Activated CD8-positive, alpha-beta T cell treated with anti-CD3 and anti-CD28 coated beads for 36 hours (primary cell): ENCODE data around the gene CCNDBP1. TPM values are rescaled to one million over a fixed set of nuclear protein-coding genes. Genes with fewer than 3 reads are reported as not detected.

Experiments
- ATAC-seq: fragments of 200-7000 bp; cut with Tn5 transposase; one replicate; pipeline ENCODE4 v1.10.0; 2021; ENCODE audit warnings: mild to moderate bottlenecking, moderate library complexity
- CTCF ChIA-PET: fragments of 350-600 bp; sonication (Branson Sonifier 250); formaldehyde crosslinking; loops from one replicate; lab custom pipeline; 2021; ENCODE audit warnings: antibody characterized with exemption; lab: Charles Lee
- POLR2A ChIA-PET: fragments of 350-600 bp; sonication (Branson Sonifier 250); formaldehyde crosslinking; loops from one replicate; lab custom pipeline; 2021; ENCODE audit warnings: antibody characterized with exemption; lab: Charles Lee
- DNase-seq: peaks from one replicate; pipeline ENCODE4 v3.0.0-alpha.2; 2020
- H3K27ac Mint-ChIP-seq: one replicate; pipeline ENCODE4 v1.8.0; 2021; ENCODE audit warnings: mild to moderate bottlenecking, mixed read lengths
- H3K27me3 Mint-ChIP-seq: one replicate; pipeline ENCODE4 v1.8.0; 2021; ENCODE audit warnings: mixed read lengths
- H3K36me3 Mint-ChIP-seq: one replicate; pipeline ENCODE4 v1.8.0; 2021; ENCODE audit warnings: low read depth, mixed read lengths
- H3K4me1 Mint-ChIP-seq: one replicate; pipeline ENCODE4 v1.8.0; 2021; ENCODE audit warnings: low read depth, mixed read lengths
- H3K4me3 Mint-ChIP-seq: one replicate; pipeline ENCODE4 v1.8.0; 2021; ENCODE audit warnings: mild to moderate bottlenecking, moderate library complexity, mixed read lengths
- H3K9me3 Mint-ChIP-seq: one replicate; pipeline ENCODE4 v1.8.0; 2021; ENCODE audit warnings: mixed read lengths
- CTCF ChIP-seq: fragments of 200-600 bp; IDR thresholded peaks from one replicate; pipeline ENCODE4 v1.8.0; 2022; ENCODE audit warnings: antibody characterized with exemption, mild to moderate bottlenecking
- intact Hi-C: fragments of 100-400 bp; cut with micrococcal nuclease; formaldehyde crosslinking; loops from one replicate; pipeline ENCODE4 v1.10.0; 2022
- total RNA-seq, 2 experiments: library from RNA; stranded (reverse); gene quantifications; one replicate each; pipeline ENCODE4 v1.2.3, GENCODE V29; 2021

Gene CCNDBP1
- total RNA-seq, 2 experiments from 2014 or later, result 49.2 to 54.1 TPM

DNA sequence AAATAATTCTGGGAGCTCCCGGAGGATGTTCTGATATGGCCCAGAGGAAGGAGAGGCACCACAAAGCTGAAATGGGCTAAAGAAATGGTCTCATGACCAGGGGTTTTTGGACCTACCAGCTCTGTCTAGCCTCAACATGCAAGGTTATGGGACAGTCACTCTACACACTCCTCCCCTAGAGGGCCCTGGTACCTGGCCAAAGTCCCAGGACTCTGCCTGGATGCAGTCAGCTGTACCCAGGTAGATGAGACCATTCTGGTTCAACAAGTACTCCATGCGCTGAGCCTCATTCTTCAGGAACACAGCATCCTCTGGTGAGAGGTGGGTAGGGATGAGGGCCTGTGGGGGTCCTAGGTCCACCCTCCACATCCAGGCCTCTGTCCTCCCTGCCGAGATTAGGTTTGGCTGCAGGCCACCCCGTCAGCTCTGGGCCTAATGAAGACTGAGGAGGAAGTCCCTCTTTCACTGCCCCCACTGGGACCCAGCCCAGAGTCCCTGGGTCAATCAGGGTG lies 26.1 kb downstream of the CCNDBP1 start:
- DNase-seq (no peak), ATAC-seq (no peak)
- Mint-ChIP-seq H3K27me3 (peaks cover 6% of the 10 kb centered on the region), H3K9me3 (no peaks in the 10 kb centered on the region), H3K4me3 (no peak overlapping the region), H3K27ac (no peak overlapping the region), H3K4me1 (no peaks in the 10 kb centered on the region), H3K36me3 (no peaks in the 10 kb centered on the region)
- CTCF ChIA-PET, result interaction anchor here (2.2 to 4.1 kb wide), 2 partner anchors 14 to 74 kb away, joined by 15 to 18 read pairs; no protein-coding TSS in a partner anchor
- TF ChIP-seq CTCF, result no peak
- POLR2A ChIA-PET, result interaction anchor here (0.6 kb wide), 1 partner anchor 77 kb away, joined by 5 read pairs; no protein-coding TSS in a partner anchor
- intact Hi-C loops, result no loop called here

DNA sequence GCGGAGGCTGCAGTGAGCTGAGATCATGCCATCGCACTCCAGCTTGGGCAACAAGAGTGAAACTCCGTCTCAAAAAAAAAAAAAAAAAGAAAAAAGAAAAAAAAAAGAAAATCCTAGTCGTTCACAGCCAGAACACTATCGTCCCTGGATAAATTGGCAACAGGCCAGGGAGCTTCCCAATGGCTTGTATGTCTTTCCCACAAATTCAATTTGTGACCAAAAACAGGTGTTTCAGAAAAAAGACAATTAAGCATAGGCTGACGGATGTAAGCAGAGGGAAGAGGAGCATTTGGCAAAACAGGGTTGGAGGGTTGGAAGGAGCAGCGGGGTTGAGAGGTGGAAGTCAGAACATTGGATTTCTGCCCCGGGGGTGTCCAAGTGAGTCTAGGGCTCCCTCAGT lies 27.1 kb downstream of the CCNDBP1 start:
- intact Hi-C loops, result no loop called here
- TF ChIP-seq CTCF, result no peak
- H3K27ac Mint-ChIP-seq, result no peak overlapping the region
- H3K4me3 Mint-ChIP-seq, result no peak overlapping the region
- H3K27me3 Mint-ChIP-seq, result peaks cover 6% of the 10 kb centered on the region
- H3K9me3 Mint-ChIP-seq, result peaks cover 2% of the 10 kb centered on the region
- ATAC-seq (no peak), DNase-seq (no peak)
- no peaks in the 10 kb centered on the region for H3K36me3 Mint-ChIP-seq
- POLR2A ChIA-PET, result interaction anchor here (0.5 kb wide), 1 partner anchor 130 kb away, joined by 4 read pairs; no protein-coding TSS in a partner anchor
- CTCF ChIA-PET, result interaction anchor here (1.2 to 4.1 kb wide), 3 partner anchors 8 to 114 kb away, joined by 3 to 18 read pairs (median 16); no protein-coding TSS in a partner anchor
- H3K4me1 Mint-ChIP-seq, result no peaks in the 10 kb centered on the region

DNA sequence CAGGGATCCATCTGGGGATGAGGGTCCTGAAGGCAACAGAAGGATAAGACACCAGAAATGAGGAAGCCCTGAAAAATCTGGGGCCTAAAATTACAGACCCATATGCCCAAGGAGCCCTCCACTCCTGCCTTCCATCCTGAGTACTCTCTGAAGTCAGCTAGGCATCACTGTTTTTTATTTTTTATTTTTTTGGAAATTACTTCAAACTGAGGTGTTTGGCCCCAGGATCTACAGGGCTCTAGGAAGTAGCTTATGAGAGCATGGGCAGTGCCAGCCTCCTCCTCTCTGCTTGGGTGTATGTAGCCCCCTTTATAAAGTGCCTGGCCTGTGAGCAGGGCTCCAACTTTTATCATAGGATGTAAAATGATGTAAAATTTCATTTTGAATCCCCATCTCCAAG lies 27.7 kb downstream of the CCNDBP1 start:
- DNase-seq (no peak), ATAC-seq (no peak)
- Mint-ChIP-seq H3K36me3 (no peaks in the 10 kb centered on the region), H3K4me3 (no peak overlapping the region), H3K27ac (no peak overlapping the region), H3K27me3 (peaks cover 6% of the 10 kb centered on the region), H3K4me1 (no peaks in the 10 kb centered on the region), H3K9me3 (peaks cover 2% of the 10 kb centered on the region)
- no peak for TF ChIP-seq CTCF
- intact Hi-C loops, result no loop called here
- CTCF ChIA-PET, result interaction anchor here (1.1 to 4.1 kb wide), 4 partner anchors 9 to 114 kb away, joined by 3 to 18 read pairs (median 11); no protein-coding TSS in a partner anchor
- POLR2A ChIA-PET, result no interaction called here

DNA sequence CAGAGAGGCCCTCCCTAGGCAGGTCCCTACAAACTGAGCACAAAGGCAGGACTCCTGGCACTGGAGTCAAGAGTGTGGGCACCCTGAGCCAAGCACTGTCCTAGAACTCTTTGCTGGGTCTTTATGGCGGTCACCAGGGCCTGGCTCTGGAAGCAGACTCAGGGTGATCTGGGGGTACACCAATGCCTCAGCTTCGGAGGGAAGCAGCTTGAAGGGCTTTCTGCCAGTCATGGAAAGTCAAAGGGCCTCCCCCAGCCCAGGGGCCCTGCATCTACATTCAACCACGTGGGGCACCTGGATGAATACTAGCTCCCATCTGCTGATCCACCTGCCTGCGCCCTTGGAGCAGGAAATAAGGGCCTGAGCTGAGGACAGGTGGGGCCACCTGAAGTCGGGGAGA lies 28.3 kb downstream of the CCNDBP1 start:
- H3K9me3 Mint-ChIP-seq, result peaks cover 2% of the 10 kb centered on the region
- no peak overlapping the region for H3K27ac Mint-ChIP-seq
- ChIA-PET POLR2A (interaction anchor here (1.5 kb wide), 1 partner anchor 9 kb away, joined by 5 read pairs; no protein-coding TSS in a partner anchor), CTCF (interaction anchor here (1.1 to 4.1 kb wide), 4 partner anchors 10 to 113 kb away, joined by 3 to 18 read pairs (median 11); no protein-coding TSS in a partner anchor)
- intact Hi-C loops, result no loop called here
- TF ChIP-seq CTCF, result no peak
- H3K36me3 Mint-ChIP-seq, result no peaks in the 10 kb centered on the region
- no peak overlapping the region for H3K4me3 Mint-ChIP-seq
- DNase-seq (no peak), ATAC-seq (no peak)
- H3K4me1 Mint-ChIP-seq, result no peaks in the 10 kb centered on the region
- H3K27me3 Mint-ChIP-seq, result peaks cover 5% of the 10 kb centered on the region

DNA sequence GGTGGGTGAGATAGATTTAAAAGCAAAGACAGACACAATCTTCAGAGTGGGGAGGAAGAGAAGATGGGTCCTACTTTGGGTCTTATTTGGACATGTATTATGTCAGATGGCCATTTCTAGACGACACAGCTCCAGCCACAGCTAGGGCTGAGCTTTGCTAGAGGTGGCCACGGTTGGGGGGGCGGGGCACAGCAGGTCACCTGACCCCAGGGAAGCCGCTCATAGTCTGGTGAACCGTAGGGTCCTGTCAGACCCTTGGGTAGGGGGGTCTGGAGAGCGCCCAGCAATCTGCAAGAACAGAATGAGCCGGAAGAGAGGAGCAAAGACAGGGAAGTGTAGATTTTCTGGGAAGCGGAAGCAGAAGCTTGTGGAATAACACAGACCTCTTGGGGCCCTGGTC lies 29.0 kb downstream of the CCNDBP1 start:
- Mint-ChIP-seq H3K9me3 (peaks cover 2% of the 10 kb centered on the region), H3K27ac (no peak overlapping the region), H3K27me3 (no peaks in the 10 kb centered on the region), H3K4me1 (no peaks in the 10 kb centered on the region), H3K36me3 (no peaks in the 10 kb centered on the region), H3K4me3 (no peak overlapping the region)
- ChIA-PET POLR2A (interaction anchor here (1.5 kb wide), 1 partner anchor 10 kb away, joined by 5 read pairs; no protein-coding TSS in a partner anchor), CTCF (interaction anchor here (1.5 to 4.1 kb wide), 3 partner anchors 10 to 71 kb away, joined by 6 to 18 read pairs (median 16); no protein-coding TSS in a partner anchor)
- no peak for ATAC-seq
- intact Hi-C loops, result no loop called here
- no peak for DNase-seq
- no peak for TF ChIP-seq CTCF
